PFSK-1 (cell line): ENCODE data around the gene LMNTD1.

Experiments used
- FOXP2 ChIP-seq: optimal IDR thresholded peaks from 2 replicates; pipeline ENCODE3; 2011; ENCODE audit warnings: borderline replicate concordance, control low read depth, inconsistent platforms; ENCODE audit not compliant: insufficient read depth; ENCODE audit errors: extremely low read length, extremely low read depth
- POLR2AphosphoS5 ChIP-seq: IDR thresholded peaks from 2 replicates; pipeline ENCODE4 v1.6.1; 2012; ENCODE audit warnings: low read depth, mild to moderate bottlenecking, control low read depth, low read length, moderate library complexity
- SIN3A ChIP-seq: IDR thresholded peaks from 2 replicates; pipeline ENCODE4 v1.6.1; 2012; ENCODE audit warnings: mild to moderate bottlenecking, low read length, moderate library complexity, borderline replicate concordance; ENCODE audit not compliant: insufficient read depth
- TAF1 ChIP-seq: IDR thresholded peaks from 2 replicates; pipeline ENCODE4 v1.6.1; 2012; ENCODE audit warnings: low read length, control low read depth, borderline replicate concordance; ENCODE audit not compliant: insufficient read depth
- TF ChIP-seq, protein P1 (sequence below), 2 experiments: IDR thresholded peaks; 2 replicates each; pipeline versions ENCODE4 v1.6.1 to v1.8.0; 2011 to 2012; ENCODE audit warnings: low read depth in 2 of 2, low read length in 2 of 2, control low read depth in 1 of 2, inconsistent platforms in 1 of 2, mild to moderate bottlenecking in 1 of 2, moderate library complexity in 1 of 2; ENCODE audit not compliant: insufficient read depth in 1 of 2

LMNTD1 gene

DNA sequence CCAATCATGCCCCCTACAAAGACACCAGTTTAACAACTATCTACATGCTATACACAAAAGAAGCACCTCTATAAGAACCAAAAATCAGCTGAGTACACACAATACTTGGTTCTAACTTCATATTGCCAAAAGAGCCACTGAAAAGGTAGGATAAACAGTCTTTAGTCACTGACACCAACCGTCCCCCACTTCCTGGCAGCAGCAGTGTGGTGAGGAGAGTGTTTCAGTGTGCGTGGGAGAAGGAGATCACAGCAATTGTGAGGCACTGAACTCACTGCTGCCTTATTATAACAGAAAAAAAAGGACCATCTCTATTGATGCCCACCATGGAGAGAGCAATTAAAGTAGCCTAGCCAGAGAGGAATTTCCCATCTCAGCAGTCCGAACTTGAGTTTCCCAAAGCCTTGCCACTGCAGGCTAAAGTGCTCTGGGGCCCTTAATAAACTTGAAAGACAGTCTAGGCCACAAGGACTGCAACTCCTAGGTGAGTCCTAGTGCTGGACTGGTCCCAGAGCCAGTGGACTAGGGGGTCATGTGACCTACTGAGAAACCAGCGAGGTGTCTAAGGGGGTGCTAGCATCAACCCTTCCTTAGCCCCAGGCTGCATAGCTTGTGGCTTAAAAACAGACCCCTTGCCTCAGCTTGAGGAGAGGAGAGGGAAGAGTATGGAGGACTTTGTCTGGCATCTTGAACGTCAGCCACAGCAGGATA is 37.1 kb upstream of the LMNTD1 start:
- TF ChIP-seq TAF1, result no peak
- no peak for TF ChIP-seq FOXP2
- no peak for TF ChIP-seq POLR2AphosphoS5
- TF ChIP-seq SIN3A, result no peak

DNA sequence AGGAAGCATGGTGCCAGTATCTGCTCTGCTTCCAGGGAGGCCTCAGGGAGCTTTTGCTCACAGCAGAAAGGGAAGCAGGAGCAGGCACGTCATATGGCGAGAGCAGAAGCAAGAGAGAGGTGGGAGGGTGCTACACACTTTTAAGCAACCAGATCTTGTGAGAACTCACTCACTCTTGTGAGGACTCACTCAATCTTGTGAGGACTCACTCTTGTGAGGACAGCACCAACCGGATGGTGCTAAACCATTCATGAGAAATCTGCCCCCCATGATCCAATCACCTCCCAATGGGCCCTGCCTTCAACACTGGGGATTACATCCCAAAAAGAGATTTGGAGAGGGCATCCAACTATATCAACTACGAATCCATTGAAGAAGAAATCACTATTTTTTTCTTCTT is 34.3 kb upstream of the LMNTD1 start:
- TF ChIP-seq FOXP2, result no peak
- TF ChIP-seq SIN3A, result no peak
- TF ChIP-seq TAF1, result no peak
- TF ChIP-seq, protein P1, sequence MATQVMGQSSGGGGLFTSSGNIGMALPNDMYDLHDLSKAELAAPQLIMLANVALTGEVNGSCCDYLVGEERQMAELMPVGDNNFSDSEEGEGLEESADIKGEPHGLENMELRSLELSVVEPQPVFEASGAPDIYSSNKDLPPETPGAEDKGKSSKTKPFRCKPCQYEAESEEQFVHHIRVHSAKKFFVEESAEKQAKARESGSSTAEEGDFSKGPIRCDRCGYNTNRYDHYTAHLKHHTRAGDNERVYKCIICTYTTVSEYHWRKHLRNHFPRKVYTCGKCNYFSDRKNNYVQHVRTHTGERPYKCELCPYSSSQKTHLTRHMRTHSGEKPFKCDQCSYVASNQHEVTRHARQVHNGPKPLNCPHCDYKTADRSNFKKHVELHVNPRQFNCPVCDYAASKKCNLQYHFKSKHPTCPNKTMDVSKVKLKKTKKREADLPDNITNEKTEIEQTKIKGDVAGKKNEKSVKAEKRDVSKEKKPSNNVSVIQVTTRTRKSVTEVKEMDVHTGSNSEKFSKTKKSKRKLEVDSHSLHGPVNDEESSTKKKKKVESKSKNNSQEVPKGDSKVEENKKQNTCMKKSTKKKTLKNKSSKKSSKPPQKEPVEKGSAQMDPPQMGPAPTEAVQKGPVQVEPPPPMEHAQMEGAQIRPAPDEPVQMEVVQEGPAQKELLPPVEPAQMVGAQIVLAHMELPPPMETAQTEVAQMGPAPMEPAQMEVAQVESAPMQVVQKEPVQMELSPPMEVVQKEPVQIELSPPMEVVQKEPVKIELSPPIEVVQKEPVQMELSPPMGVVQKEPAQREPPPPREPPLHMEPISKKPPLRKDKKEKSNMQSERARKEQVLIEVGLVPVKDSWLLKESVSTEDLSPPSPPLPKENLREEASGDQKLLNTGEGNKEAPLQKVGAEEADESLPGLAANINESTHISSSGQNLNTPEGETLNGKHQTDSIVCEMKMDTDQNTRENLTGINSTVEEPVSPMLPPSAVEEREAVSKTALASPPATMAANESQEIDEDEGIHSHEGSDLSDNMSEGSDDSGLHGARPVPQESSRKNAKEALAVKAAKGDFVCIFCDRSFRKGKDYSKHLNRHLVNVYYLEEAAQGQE (IDR thresholded peaks at IDR 0.05; ENCODE audit: insufficient read depth in 1 of 2, low read depth in 2 of 2, low read length in 2 of 2), result no peak
- TF ChIP-seq POLR2AphosphoS5, result no peak

DNA sequence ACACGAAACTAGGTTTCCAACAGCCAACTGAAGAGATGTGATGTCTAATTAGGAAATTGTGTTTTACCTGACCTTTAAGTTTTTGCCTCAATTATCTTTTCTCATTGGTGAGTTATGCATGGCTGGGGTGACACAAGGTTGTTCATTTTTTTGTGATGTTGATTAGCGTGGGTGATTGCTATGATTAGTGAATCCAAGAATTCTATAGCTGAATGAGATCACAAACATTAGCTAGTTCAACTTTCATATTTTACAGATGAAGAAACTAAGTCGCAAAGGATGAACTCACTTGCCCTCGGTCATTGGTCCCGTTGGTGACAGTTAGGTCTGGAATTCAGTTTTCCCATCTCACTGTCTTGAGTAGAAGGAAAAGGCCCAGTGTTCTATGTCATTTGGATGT is 32.6 kb upstream of the LMNTD1 start:
- TF ChIP-seq SIN3A (no peak), TAF1 (no peak), FOXP2 (no peak), POLR2AphosphoS5 (no peak)
- TF ChIP-seq, protein P1 (IDR thresholded peaks at IDR 0.05; ENCODE audit: insufficient read depth in 1 of 2, low read depth in 2 of 2, low read length in 2 of 2), result no peak

DNA sequence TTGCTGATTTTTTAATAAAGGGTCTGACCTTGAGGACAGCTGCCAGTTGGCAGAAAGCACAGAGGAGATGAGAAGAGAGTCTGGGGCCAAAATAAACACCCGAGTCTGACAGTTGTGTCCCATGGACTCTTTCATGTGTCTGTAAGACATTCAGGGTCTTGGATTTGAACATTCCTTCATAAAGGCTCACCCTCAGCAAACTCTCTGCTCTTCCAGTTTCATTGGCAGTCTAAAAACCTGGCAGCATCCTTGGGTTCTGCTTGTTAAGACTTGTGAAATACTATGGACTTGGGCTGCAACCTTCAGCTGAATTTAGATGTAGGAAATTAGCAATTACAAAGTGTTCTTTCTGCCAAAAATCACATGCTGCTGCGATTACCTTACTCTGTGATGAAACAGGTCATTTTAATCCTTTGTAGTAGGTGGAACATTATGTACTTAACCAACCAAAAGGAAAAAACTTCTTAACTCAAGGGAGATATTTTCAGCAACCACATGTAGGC is 32.0 kb upstream of the LMNTD1 start:
- TF ChIP-seq, protein P1 (IDR thresholded peaks at IDR 0.05; ENCODE audit: insufficient read depth in 1 of 2, low read depth in 2 of 2, low read length in 2 of 2), result no peak
- TF ChIP-seq SIN3A, result no peak
- no peak for TF ChIP-seq POLR2AphosphoS5

DNA sequence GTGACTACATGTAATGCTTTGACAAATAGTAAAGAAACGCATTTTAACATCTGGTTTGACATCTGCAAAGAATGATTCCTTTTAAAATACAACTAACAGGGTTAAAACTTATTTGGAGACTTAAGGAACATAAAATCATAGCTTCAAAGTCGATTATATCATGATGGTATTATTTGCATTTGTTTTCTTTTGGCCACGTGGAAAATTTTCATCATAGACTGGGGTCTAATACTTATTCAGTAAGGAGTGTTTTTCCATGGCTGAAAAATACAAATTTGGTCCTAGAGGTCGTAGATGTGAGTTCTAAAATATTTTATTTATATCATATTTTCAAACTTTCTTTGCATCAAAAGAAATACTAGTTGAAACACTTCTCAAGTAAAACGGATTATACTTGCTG is 31.5 kb upstream of the LMNTD1 start:
- TF ChIP-seq, protein P1 (IDR thresholded peaks at IDR 0.05; ENCODE audit: insufficient read depth in 1 of 2, low read depth in 2 of 2, low read length in 2 of 2), result no peak
- TF ChIP-seq SIN3A, result no peak
- no peak for TF ChIP-seq TAF1
- TF ChIP-seq POLR2AphosphoS5, result no peak
- no peak for TF ChIP-seq FOXP2
